NB4 (cell line): ENCODE measurements around the gene XCR1.

ENCODE experiments used
- DNase-seq: peaks from one replicate; pipeline ENCODE4 v3.0.0; 2010; ENCODE audit warnings: low read depth
- H3K4me3 ChIP-seq: one replicate; pipeline ENCODE4 v1.5.1; 2011; ENCODE audit warnings: mild to moderate bottlenecking, low read depth, low read length, moderate library complexity
- MYC ChIP-seq: IDR thresholded peaks from 2 replicates; pipeline ENCODE4 v1.6.1; 2011; ENCODE audit warnings: low read depth, low read length
- POLR2A ChIP-seq: IDR thresholded peaks from 2 replicates; pipeline ENCODE4 v1.6.1; 2011; ENCODE audit warnings: mild to moderate bottlenecking; ENCODE audit not compliant: insufficient read length; ENCODE audit errors: extremely low read depth
- TF ChIP-seq, protein P1 (sequence below): IDR thresholded peaks from 2 replicates; pipeline ENCODE4 v1.6.1; 2011; ENCODE audit warnings: low read depth, low read length
- TF ChIP-seq, protein P2 (sequence below): IDR thresholded peaks from one replicate; pipeline ENCODE4 v1.5.1; 2012; ENCODE audit warnings: low read depth, low read length

Gene XCR1, protein sequence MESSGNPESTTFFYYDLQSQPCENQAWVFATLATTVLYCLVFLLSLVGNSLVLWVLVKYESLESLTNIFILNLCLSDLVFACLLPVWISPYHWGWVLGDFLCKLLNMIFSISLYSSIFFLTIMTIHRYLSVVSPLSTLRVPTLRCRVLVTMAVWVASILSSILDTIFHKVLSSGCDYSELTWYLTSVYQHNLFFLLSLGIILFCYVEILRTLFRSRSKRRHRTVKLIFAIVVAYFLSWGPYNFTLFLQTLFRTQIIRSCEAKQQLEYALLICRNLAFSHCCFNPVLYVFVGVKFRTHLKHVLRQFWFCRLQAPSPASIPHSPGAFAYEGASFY

DNA sequence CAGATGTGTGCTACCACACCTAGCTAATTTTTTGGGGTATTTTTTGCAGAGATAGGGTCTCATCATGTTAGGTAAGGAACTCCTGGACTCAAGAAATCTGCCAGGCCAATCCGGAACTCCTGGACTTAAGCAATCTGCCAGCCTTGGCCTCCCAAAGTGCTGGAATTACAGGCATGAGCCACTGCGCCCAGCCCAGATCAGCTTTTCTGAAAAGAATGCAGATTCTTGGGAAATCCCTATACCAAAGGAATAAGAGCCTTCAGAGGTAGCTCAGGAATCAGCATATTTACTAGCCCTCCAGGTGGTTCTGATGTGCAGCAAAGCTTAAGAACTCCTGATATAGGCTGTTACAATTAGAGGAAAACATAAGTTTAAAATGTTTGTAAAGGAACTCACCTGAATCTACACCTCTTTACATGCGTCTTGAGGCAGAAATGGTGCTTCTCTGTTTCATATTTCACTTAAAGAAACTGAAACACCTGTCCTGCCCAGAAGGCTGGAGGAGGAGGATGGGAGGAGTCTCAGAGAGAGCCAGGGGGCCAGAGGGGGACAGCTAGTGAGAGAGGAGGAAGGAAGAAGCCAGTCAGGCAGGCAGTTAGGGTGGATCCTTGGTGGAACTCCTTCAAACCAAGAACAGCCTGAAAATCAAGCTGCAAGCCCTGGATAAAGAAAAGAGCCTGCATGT lies at the start of gene XCR1:
Gene XCR1 (minus strand): TSS at position 463 of the 685 bp plus-strand sequence. CDS start 5,536 bp downstream, outside the sequence.
- no peak within 1 kb of the TSS for H3K4me3 ChIP-seq
- no peak for DNase-seq
- TF ChIP-seq, protein P1, sequence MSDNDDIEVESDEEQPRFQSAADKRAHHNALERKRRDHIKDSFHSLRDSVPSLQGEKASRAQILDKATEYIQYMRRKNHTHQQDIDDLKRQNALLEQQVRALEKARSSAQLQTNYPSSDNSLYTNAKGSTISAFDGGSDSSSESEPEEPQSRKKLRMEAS: no peak
- TF ChIP-seq, protein P2, sequence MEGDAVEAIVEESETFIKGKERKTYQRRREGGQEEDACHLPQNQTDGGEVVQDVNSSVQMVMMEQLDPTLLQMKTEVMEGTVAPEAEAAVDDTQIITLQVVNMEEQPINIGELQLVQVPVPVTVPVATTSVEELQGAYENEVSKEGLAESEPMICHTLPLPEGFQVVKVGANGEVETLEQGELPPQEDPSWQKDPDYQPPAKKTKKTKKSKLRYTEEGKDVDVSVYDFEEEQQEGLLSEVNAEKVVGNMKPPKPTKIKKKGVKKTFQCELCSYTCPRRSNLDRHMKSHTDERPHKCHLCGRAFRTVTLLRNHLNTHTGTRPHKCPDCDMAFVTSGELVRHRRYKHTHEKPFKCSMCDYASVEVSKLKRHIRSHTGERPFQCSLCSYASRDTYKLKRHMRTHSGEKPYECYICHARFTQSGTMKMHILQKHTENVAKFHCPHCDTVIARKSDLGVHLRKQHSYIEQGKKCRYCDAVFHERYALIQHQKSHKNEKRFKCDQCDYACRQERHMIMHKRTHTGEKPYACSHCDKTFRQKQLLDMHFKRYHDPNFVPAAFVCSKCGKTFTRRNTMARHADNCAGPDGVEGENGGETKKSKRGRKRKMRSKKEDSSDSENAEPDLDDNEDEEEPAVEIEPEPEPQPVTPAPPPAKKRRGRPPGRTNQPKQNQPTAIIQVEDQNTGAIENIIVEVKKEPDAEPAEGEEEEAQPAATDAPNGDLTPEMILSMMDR: no peak
- TF ChIP-seq POLR2A (no peak), MYC (no peak)

DNA sequence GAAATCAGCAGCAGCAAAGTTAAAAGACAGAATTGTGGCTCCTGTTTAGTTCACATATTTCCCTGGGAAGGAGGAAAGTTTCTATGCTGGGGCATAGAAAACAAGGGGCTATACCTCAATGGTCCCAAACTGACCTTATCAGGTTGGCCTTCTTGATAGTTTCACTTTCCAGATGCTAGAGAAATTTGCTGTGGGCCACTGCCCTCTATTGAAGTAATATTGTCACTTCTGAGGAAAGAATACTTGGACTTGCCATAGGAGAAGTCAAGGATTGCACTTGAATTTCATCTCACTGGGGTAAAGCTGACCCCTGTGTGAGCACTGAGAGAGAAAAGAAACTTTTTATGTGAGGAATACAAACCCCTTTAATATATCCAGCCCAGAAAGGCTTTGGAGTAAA lies 49.3 kb upstream of the XCR1 start:
- no peak overlapping the region for H3K4me3 ChIP-seq
- DNase-seq: peak; percentile 35
- TF ChIP-seq, protein P1: no peak
- TF ChIP-seq, protein P2: no peak
- no peak for TF ChIP-seq MYC
- no peak for TF ChIP-seq POLR2A

DNA sequence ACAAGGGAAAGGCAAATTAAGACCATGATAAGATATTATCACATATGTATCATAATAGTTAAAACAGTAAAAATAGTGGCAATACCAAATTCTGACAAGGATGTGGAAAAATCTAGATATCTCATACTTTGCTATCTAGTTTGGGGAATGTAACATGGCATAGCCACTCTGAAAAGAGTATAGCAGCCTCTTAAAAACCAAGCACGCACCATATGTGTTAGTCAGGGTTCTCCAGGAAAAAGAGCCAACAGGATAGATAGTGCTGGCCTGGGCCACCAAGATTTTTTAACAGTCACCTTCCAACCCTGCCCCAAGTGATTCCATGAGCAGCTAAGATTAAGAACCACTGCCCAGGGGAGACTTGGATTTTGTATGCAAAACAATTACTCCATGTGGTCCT lies 48.5 kb upstream of the XCR1 start:
- no peak for DNase-seq
- TF ChIP-seq POLR2A: no peak
- no peak overlapping the region for H3K4me3 ChIP-seq

DNA sequence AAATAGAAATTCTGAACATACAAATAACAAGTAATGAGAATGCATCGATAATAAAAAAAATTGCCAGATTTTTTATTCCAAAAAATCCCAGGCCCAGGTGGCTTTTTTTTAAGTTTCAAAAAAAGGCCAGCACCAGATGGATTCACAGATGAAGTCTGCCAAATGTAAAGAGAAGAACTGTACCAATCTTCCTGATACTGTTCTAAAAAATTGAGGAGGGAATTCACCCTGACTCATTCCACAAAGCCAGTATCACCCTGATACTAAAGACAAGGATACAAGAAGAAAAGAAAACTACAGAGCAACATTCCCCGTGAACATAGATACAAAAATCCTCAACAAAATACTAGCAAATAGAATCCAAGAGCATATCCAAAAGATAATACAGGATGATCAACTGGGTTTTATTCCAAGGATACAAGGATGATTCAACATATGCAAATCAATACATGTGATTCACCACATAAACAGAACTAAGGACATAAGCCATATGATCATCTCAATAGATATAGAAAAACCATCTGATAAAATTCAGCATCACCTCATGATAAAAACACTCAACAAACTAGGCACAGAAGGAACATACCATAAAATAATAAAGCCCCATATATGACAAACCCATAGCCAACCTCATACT lies 44.1 kb upstream of the XCR1 start:
- TF ChIP-seq, protein P1: no peak
- no peak for TF ChIP-seq POLR2A
- TF ChIP-seq, protein P2: no peak
- TF ChIP-seq MYC: no peak
- no peak for DNase-seq
- H3K4me3 ChIP-seq: no peak overlapping the region

DNA sequence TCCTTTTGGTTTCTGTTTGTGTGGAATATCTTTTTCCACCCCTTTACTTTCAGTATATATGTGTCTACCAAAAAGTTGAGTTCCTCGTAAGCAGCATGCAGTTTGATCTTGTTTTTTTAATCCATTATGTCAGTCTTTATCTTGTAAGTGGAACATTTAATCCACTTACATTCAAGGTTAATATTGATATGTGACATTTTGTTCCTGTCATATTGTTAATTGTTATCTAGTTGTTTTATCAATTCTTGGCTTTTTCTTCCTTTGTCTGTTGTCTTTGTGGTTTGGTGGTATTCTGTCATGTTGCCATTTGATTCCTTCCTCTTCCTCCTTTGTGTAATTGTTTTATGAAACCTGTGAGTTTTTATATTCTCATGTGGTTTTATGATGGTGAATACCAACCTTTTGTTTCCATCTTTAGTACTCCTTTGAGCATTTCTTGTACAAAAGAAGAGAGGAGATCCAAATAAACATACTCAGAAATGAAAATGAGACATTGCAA lies 43.4 kb upstream of the XCR1 start:
- DNase-seq: peak; percentile 30

More for the DNA sequence above, 43.4 kb upstream of the XCR1 start:
- no peak overlapping the region for H3K4me3 ChIP-seq
- TF ChIP-seq POLR2A (no peak), MYC (no peak)
- TF ChIP-seq, protein P2: no peak
- TF ChIP-seq, protein P1: no peak
